ENCODE results near the gene ATXN7L1. TPM values are rescaled to one million over a fixed set of nuclear protein-coding genes. Genes with fewer than 3 reads are reported as not detected.

Gene ATXN7L1
- total and polyA plus RNA-seq, 8 donors = 2.3 to 9.3 (median 5.0) TPM

DNA sequence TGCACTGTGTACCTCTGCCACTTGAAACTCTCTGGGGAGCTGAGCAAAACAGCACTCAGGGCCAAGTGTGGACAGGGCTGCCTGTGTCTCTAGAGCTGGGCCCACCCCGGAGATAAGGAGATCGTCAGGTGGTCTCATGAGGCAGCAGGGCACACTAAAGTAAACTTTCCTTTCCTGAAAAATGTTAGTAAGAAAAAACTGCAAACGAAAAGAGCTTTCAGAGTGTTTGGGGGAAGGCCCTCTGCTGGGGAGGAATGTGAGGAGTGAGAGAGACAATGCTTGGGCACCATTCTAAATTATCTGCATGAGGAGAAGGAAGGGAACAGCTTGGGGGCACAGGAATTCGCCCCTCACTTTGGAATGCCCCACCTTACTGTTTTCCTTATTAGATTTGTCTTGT is 127.7 kb downstream of the ATXN7L1 start:
- Histone ChIP-seq H3K4me3 (no peak overlapping the region), H3K27ac (no peak overlapping the region), H3K4me1 (no peaks in the 10 kb centered on the region), H3K36me3 (no peaks in the 10 kb centered on the region), H3K9me3 (no peaks in the 10 kb centered on the region), H3K27me3 (no peaks in the 10 kb centered on the region)
- TF ChIP-seq, protein P1, sequence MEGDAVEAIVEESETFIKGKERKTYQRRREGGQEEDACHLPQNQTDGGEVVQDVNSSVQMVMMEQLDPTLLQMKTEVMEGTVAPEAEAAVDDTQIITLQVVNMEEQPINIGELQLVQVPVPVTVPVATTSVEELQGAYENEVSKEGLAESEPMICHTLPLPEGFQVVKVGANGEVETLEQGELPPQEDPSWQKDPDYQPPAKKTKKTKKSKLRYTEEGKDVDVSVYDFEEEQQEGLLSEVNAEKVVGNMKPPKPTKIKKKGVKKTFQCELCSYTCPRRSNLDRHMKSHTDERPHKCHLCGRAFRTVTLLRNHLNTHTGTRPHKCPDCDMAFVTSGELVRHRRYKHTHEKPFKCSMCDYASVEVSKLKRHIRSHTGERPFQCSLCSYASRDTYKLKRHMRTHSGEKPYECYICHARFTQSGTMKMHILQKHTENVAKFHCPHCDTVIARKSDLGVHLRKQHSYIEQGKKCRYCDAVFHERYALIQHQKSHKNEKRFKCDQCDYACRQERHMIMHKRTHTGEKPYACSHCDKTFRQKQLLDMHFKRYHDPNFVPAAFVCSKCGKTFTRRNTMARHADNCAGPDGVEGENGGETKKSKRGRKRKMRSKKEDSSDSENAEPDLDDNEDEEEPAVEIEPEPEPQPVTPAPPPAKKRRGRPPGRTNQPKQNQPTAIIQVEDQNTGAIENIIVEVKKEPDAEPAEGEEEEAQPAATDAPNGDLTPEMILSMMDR (IDR thresholded peaks at IDR 0.05) = no peak
- intact Hi-C loops (cut with DNase I) = loop anchor here in 1 of 3 donors (10.0 kb wide), 1 partner anchor 94 kb away; no protein-coding TSS in a partner anchor
- DNase-seq (no peak), ATAC-seq (no peak), FAIRE-seq (no peak)
- 75 to 78% methylated on average over 4 of the region's 4 CpGs for WGBS, 2 donors

DNA sequence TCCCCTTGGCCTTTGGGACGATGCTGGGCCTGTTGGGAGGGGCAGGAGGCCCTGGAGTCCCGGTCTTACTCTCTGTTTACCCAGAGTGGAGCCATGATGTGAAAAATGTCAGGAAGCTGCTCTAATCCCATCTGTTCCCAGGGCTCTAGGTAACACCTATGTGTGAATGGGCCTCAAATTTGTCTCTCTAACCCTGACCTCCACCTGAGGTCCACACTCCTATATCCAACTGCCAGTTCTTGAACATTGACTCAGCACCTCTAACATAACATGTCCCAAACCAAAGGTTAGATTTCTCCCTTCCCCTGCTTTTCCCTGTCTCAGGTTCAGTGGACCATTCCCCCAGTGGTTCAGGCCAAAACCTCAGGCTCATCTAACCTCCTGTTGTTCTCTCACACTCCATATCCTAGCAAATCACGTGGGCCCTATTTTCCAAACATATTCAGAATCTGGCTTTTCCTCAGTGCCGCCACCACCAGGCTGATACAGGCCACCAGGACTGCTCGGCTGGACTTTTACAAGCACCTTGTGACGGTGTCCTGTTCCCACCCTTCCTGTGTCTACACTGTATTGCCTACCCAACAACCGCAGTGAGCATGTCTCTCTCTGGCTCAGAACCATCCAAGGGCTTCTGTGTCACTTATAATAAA is 130.6 kb downstream of the ATXN7L1 start:
- H3K36me3 ChIP-seq = no peaks in the 10 kb centered on the region
- TF ChIP-seq, protein P1 (IDR thresholded peaks at IDR 0.05) = no peak
- no peak overlapping the region for H3K4me3 ChIP-seq
- intact Hi-C loops (cut with DNase I) = loop anchor here in 1 of 3 donors (10.0 kb wide), 1 partner anchor 91 kb away; no protein-coding TSS in a partner anchor
- ATAC-seq (no peak), FAIRE-seq (no peak), DNase-seq (no peak)
- WGBS, 2 donors = 86 to 91% methylated on average over 7 of the region's 7 CpGs
- no peaks in the 10 kb centered on the region for H3K9me3 ChIP-seq
- no peak overlapping the region for H3K27ac ChIP-seq
- H3K27me3 ChIP-seq = no peaks in the 10 kb centered on the region
- H3K4me1 ChIP-seq = no peaks in the 10 kb centered on the region

DNA sequence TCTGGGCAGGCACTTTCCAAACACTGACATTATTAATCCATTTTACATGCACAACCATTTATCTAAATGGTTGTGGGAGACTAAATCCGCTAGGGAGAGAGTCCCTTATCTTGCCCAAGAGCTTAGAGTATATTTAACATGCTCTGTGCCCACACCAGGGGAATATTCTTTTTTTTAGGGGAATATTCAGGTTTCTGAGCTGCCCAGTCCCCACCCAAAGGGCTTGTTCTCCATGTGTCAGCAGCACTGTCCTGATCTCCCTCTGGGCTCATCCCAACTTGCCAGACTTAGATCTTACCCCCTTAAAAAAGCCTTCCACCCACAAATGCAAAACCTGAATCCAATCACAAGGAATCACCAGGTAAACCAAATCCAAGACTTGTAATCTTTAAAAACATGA is 132.1 kb downstream of the ATXN7L1 start:
- TF ChIP-seq, protein P1 (IDR thresholded peaks at IDR 0.05) = no peak
- DNase-seq = no peak
- Histone ChIP-seq H3K4me3 (no peak overlapping the region), H3K36me3 (no peaks in the 10 kb centered on the region), H3K27ac (no peak overlapping the region), H3K9me3 (no peaks in the 10 kb centered on the region), H3K4me1 (no peaks in the 10 kb centered on the region), H3K27me3 (no peaks in the 10 kb centered on the region)
- intact Hi-C loops (cut with DNase I) = loop anchor here in 1 of 3 donors (10.0 kb wide), 1 partner anchor 89 kb away; no protein-coding TSS in a partner anchor
- WGBS, 2 donors = 87 to 89% methylated on average over 1 of the region's 1 CpG
- no peak for FAIRE-seq
- ATAC-seq = no peak

DNA sequence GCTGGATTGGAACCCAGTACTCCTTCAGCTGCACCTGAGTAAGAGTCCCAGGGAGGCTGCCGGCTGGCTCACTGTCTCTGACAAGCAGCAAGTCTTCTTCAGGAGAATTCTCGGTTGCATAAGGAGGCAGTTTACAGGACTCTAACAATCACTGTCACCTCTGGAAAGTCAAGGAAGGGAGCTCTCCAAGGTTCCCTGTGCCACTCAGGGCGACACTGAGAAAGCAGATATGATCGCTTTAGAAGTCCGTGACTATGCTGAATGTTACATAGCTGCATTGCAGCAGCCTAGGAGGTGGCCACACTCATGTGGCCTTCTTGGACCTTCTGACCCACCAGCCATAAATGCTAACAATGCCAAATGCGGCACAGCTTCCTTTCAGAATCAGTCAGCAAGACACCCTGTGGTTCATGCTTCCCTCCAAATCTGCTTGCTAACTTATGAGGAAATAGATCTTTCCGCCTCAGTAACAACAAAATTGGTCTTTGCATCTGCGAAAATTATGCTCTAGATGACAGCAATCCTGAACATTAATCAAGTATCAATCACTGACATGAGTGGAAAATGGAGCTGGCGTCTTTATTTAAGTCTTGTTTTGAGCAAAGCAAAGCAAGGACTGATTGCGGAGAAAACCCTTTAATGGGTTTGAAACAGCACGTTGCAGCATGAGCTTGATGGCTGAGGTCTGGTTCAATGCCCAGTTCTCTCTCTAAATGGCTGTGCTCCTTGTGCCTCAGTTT is 132.9 kb downstream of the ATXN7L1 start:
- Histone ChIP-seq H3K27ac (no peak overlapping the region), H3K4me1 (no peaks in the 10 kb centered on the region), H3K9me3 (no peaks in the 10 kb centered on the region), H3K4me3 (no peak overlapping the region), H3K27me3 (no peaks in the 10 kb centered on the region), H3K36me3 (no peaks in the 10 kb centered on the region)
- intact Hi-C loops (cut with DNase I) = loop anchor here in 1 of 3 donors (10.0 kb wide), 1 partner anchor 89 kb away; no protein-coding TSS in a partner anchor
- TF ChIP-seq, protein P1 (IDR thresholded peaks at IDR 0.05) = no peak
- FAIRE-seq (no peak), DNase-seq (no peak), ATAC-seq (peak in 1 of 4 donors; percentile 34)
- 90 to 94% methylated on average over 11 of the region's 11 CpGs for WGBS, 2 donors
